Inferior parietal cortex (tissue), 1 donor: ENCODE results near the gene SETBP1.

Experiments used
- DNase-seq: peaks from one replicate; pipeline ENCODE4 v3.0.0-alpha.2; 2016; ENCODE audit errors: extremely low spot score

SETBP1 gene

GRCh38 chr18:44901283-44901682 is 220.6 kb downstream of the SETBP1 start:
- no peak for DNase-seq

GRCh38 chr18:44903327-44903726 is 222.6 kb downstream of the SETBP1 start:
- no peak for DNase-seq

GRCh38 chr18:44904768-44905167 is 224.1 kb downstream of the SETBP1 start:
- no peak for DNase-seq

GRCh38 chr18:44909191-44909719 is 228.6 kb downstream of the SETBP1 start:
- DNase-seq, result no peak

DNA sequence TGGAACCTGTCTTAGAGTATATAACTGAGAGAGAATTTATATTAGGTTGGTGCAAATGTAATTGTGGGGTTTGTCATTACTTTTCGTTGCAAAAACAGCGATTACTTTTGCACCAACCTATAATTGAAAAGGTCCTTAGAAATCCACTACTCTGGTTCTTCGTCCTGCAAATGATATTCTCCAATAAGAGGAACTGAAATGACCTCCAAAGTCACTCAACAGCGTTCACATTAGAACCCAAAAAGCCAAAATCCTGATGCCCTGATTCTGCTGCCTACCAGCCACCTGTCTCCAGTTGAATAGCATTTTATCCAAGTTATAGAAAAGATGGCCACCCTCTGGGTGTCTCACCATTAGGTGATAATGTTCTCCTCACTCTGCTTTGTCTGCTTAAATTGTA is 230.6 kb downstream of the SETBP1 start:
- DNase-seq, result no peak

DNA sequence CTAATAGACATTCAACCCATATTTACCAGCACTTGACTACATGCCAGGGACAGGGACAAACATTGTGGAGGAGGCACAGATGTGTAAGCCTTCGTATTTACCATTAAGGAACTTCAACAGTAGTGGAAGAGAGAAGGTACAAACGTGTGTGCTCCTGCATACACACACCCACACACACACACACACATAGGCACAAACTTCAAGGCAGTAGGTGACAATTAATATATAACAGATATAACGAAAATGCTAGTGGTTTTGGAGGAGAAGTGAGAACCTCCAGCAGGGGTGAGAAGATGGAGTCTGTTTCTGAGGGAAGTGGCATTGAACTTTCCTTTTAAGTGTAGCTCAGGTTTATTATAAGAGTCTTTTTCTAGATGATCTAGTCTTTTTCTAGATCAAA is 231.1 kb downstream of the SETBP1 start:
- DNase-seq, result no peak

- no peak for DNase-seq
Measured at GRCh38 chr18:44912740-44913478, 232.2 kb downstream of the SETBP1 start.

- DNase-seq, result no peak
Measured at GRCh38 chr18:44914028-44914427, 233.3 kb downstream of the SETBP1 start.

DNA sequence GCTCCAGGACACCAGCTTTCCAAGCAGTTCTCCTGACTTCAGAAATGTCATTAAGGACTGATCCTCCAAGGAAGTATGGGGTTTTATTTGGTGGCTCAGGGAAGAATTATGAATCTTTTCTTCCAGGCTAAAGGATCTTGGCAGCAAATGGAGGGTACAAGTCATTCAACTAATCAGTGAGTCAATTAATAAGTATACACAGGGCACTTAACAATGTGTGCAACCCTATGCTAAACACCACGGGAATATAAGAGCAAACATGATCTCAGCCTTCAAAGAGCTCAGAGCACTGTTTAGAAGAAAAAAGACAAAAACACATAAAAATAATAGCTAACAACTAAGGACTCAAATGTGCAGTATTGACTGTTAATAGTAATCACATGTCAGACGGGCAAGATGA is 234.5 kb downstream of the SETBP1 start:
- DNase-seq, result no peak

DNA sequence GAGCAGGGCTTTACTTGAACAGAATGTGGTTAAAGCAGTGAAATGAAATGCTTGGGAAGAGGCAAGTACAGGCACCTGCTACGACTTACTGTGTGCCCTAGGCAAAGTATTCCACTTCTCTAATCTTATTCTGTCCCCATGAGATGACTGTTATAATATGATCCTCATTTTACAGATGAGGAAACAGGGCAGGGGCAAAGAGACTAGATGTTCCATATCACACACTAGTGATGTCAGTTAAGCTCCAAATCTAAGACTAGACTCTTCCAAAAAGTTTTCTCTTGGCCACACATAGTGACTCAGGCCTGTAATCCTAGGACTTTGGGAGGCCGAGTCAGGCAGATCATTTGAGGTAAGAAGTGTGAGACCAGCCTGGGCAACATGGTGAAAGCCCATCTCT is 235.0 kb downstream of the SETBP1 start:
- no peak for DNase-seq

DNA sequence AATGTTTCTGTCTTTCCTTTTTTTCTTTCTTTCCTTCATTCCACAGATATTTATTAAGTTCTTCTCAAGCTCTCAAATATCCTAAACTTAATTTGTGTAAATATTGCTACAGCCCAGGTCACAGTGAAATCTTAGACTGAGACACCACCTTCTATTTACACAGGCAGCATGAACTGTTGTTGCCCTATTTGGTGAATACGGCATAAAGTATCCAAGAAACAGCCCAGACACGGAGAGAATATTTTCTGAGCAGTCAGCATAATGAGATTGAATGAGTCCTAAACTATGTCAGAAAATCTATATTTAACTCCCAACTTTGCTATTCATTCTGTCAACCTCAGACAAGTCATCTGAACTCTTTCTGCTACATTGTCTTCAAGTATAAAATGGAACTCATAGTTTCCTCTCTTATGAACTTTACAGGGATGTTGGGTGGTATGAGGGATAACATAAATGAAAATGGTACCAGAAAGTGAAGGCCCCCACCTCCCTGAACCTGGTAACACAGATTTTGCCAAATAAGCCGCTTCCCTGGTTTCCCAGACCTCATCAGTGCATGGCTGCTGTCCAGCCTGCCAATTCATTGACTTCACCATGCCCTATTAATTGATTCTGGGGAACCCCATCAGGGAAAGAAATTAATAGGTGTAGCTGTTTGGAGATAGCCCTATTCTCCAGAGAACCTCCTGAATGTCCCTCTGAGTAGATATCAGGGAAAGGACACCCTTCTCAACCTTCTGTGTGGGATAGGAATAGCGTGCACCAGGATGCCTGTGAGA is 235.9 kb downstream of the SETBP1 start:
- DNase-seq, result no peak

GRCh38 chr18:44917216-44918141 is 236.8 kb downstream of the SETBP1 start:
- no peak for DNase-seq

- no peak for DNase-seq
Measured at GRCh38 chr18:44918142-44918476, 237.4 kb downstream of the SETBP1 start.

DNA sequence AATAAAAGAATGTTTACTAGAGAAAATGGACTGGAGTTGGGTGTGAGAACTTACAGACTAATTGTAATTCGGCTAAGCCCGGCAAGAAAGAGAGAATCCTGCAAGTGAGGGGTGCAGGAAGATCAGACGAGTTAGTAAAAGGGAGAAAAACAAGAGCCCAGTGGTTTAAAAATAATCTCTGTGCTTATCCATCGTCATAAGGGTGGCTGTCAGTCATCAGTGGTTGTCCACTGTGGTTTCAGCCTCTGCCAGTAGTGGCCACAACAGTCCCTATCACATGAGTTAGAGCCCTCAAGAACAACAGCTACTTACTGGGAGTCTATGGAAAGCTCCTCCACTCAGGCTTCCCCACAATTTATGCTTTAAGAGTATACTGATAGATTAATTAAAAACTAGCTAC is 239.8 kb downstream of the SETBP1 start:
- no peak for DNase-seq

GRCh38 chr18:44921974-44922373 is 241.3 kb downstream of the SETBP1 start:
- DNase-seq, result no peak

DNA sequence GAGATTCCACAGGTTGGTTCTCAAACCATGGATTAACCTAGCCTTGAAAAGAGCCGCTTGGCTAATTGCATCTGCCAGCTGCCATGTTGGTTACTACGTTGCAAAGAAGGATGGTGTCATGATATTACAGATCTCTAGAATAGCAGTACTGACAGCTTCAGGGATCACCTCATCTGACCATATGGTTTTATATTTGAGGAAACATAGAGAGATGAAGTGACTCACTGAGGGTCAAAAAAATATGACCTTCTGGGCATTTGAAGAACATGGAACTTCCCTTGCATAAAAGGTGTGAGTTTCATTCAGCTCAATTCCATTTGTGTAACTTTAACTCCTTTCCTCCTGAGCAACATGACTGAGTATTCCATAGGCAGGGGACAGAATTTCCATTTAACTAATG is 242.3 kb downstream of the SETBP1 start:
- DNase-seq, result no peak

DNA sequence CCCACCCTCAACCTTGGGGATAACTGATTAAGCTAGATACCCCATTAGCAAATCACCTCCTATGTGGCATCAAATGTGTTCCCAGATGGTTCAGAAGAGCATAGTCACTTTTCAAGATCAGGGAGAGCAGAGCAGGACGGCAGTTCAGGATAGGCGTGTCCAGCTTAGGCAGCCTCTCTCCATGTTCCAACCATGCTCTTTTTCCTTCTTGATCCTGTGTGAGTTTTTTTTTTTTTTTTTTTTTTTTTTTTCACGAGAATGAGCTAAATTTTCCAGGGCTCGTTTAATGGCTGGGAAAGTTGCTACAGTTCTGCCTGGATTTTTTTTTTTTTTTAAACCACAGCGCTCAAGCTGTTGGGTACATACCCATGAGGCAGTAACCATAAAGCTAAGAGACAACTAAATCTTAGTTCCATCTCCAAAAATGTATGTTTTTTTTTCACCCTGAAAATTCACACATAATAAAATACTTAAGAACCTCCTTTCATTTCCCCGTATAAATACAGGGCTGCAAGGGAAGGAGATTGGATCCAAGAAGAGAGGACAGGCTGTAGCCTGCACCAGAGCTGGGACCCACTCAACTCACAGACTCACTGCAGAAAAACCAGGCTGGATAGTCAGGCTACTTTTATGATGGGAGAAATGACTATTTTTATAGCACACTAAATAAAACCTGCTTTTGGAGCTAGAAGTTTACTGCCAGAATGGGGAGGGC is 244.3 kb downstream of the SETBP1 start:
- DNase-seq, result no peak

- no peak for DNase-seq
Measured at GRCh38 chr18:44927127-44927849, 246.6 kb downstream of the SETBP1 start.

GRCh38 chr18:44934901-44935300 is 254.2 kb downstream of the SETBP1 start:
- no peak for DNase-seq

GRCh38 chr18:44935455-44935854 is 254.8 kb downstream of the SETBP1 start:
- DNase-seq, result no peak

DNA sequence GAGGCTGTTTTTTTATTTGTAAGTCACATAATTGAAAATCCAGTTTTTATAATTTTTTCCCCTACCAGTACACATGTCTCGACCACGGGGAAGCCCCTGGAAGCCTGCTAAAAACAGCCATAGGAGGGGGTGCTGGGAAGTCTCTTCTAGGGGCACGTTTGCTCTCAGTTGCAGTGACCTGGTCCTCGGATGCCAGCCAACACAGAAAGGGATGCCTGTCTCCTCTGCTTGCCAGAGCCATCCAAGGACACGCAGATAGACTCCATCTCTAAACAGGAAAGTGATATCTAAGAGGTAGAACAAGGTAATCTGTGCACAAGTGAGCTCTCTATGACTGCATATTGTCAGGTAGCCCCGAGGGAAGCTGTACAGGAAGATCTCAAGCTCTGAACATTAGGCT is 255.8 kb downstream of the SETBP1 start:
- DNase-seq, result no peak
